Measurements from ENCODE around the gene PCIF1.

GRCh38 chr20:45898285-45898684 lies 36.2 kb upstream of the PCIF1 start:
- TF ChIP-seq CTCF (conservative IDR thresholded peaks at IDR 0.05) (no peak), EZH2 (IDR thresholded peaks at IDR 0.05; ENCODE audit: low read depth) (no peak)
